Globus pallidus (tissue), 1 donor: Measurements from ENCODE around the gene PIH1D1.

Experiments used
- DNase-seq: peaks from one replicate; pipeline ENCODE4 v3.0.0-alpha.2; 2015; ENCODE audit warnings: low spot score

Gene PIH1D1

GRCh38 chr19:49420227-49420626 is 31.4 kb downstream of the PIH1D1 start:
- no peak for DNase-seq

- DNase-seq = no peak
Observed at GRCh38 chr19:49419173-49419572, 32.4 kb downstream of the PIH1D1 start.

DNA sequence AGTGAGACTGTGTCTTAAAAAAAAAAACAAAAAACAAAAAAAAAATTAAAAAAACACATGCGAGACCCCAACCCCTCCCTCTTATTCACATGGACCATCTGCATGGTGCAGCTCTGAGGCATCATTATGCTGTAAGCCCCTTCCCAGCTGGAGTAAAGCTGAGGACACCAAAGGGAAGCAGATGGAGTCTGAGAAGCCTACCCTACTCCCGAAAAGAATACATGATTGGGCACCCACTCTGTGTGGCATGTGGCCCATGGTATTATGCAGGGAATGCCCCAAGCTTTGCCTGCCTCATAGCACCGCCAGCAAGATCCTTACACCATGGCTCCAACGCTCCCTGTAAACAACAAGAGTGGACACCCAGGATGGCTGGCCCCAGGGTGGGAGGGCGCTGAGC is 33.1 kb downstream of the PIH1D1 start:
- no peak for DNase-seq

DNA sequence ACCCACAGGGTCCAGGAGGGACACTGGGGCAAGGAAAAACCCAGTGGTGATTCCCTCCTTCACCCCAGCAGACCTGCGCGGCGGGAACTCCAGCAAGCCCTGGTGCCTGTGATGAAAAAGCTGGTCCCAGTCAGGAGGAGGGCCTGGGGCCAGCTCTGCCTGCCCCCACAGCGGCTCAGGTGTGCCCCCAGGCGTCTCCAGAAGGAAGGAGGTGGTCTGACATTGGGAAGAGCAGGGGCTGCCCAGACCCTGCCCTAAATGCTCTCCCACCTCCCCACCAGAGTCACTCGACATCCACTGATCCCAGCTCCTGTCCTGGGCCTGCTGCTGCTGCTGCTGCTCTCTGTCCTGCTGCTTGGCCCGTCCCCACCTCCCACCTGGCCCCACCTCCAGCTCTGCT is 34.5 kb downstream of the PIH1D1 start:
- DNase-seq = no peak

DNA sequence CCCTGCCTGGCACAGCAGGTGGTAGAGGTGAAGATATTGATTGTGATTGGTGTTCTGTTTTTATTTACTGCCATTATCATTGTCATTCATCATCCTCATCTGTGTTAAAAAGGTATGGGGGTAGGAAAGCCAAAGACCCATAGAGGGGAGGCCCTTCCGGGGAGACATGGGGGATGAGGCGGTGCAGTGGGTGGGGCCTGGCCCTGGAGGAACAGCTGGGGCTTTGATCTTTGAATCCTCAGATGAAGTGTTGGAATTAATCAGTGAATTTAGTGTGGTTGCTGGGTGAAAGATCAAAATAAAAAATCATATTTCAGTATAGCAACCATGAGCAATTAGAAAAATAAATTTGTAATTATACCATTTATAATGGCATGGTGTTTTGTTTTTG is 35.8 kb downstream of the PIH1D1 start:
- no peak for DNase-seq

DNA sequence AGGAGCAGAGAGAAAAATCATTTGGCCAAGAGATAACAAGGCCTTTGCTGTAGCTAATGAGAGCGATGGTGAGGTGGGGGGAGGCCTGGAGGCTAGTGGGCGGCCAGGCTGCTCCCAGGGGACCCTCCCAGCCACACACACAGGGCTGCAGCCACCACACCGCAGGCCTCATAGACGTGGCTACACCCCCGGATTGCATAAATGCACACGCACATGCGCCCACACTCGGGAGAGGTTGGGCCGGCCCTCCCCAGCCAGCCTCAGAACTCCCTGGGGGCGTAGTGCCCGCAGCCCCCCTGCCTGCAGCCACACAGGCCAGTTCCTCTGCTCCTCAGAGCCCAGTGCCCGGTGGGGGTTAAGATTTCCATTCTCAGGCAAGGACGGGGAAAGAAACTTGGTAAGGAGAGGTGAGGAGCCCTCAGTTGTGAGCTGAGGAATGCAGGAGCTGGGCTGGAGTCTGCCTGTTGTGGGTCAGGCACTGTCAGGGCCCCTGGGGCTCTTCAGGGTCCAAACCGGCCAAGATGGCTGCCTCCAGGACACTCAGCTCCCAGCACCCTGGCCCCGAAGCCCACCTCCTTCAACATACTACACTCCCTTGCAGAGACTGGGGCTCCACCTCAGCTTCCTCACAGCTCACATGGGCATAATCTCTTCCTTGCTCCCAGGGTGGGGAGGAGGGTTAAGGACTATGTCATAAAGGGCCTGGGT is 36.4 kb downstream of the PIH1D1 start:
- no peak for DNase-seq

DNA sequence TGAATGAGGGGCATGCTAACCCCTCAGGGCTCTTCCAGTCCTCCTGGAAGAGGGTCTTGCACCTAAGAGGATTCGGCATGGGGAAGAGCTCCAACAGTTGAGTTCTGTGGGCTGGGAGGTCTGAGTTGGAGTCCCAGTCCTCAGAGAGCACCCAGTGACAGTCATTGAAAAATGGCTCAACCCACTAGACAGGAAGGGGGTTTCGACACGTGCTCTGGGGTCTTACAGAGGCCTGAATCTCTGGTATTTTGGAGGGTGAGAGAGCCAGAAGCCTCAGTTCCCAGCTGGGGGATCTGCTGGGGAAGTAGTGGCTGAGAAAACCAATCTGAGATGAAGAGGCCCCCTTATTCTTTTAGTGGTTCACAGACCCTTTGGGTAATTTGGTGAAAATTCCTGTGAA is 37.4 kb downstream of the PIH1D1 start:
- DNase-seq = no peak

- no peak for DNase-seq
Observed at GRCh38 chr19:49413348-49413747, 38.3 kb downstream of the PIH1D1 start.

DNA sequence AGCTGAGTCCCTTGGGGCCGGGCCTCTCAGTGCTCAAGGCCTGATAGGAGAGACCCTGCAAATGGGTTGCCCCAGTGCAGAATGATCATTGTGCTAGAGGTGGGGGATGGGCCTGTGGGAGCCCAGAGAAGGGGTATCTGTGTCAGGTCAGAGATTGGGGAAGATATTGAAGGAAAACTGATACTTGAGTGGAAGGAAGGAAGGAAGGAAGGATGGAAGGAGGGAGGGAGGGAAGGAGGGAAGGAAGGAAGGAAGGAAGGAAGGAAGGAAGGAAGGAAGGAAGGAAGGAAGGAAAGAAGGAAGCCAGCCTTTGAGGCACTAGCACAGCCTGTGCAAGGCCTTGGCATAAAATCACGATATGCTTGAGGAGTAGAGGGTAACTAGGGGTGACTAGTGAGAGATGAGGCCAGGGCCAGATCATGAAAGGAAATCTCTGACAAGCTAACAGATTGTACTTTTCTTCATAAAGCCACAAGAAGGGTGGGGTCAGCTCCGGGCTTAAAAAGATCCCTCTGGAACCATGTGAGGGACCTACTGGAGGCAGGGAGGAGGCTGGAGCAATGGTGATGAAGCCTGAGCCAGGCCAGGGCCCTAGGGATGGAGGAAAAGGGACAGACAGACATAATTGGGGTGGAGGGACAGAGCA is 39.8 kb downstream of the PIH1D1 start:
- DNase-seq = no peak

GRCh38 chr19:49409441-49410029 is 42.1 kb downstream of the PIH1D1 start:
- DNase-seq = no peak

DNA sequence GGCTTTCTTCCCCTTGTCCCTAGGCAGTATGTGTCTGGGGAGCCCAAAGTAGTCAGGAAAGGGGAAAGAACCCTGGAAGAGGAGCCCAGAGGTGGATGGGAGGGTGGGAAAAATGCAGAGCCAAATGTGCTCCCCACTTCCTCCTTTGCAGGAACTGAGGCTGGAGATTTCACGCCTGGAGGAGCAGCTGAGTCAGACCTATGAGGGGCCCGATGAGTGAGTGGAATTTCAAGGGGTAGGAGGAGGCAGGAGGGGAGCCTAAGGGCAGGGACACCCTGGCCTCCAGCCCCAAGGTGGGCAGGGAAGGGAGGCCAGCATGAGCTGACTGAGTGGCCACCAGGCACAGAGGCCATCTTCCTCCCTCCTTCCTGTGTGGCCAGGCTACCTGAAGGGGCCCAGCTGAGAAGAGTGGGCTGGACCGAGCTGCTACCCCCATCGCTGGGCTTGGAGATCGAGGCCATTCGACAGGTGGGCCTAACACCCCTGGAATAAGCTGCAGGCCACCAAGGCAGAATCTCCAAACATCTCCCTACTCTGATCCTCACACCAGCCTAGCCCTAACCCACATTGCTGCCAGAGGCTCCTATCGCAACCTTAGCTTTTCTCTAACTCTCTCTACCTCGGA is 42.7 kb downstream of the PIH1D1 start:
- no peak for DNase-seq

- no peak for DNase-seq
Observed at GRCh38 chr19:49407482-49408015, 44.1 kb downstream of the PIH1D1 start.

DNA sequence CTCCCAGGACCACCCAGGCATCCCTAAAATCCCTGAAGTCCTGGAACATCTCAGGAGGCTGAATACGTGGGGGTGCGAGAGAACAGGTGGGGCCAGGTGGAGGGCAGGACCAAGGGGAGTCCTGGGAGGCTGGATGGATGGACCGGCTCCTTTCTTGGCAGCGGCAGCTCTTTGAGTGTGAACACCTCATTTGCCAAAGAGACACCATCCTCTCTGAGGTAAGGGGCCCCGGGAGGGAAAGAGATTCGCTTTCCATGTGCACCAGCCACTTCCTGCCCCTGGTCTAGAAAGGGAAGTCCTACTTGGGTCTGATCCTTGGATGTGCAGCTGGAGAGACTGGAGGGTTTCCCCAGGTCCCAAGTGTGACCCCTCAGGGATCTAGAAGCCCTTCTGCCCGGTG is 44.5 kb downstream of the PIH1D1 start:
- DNase-seq = no peak

DNA sequence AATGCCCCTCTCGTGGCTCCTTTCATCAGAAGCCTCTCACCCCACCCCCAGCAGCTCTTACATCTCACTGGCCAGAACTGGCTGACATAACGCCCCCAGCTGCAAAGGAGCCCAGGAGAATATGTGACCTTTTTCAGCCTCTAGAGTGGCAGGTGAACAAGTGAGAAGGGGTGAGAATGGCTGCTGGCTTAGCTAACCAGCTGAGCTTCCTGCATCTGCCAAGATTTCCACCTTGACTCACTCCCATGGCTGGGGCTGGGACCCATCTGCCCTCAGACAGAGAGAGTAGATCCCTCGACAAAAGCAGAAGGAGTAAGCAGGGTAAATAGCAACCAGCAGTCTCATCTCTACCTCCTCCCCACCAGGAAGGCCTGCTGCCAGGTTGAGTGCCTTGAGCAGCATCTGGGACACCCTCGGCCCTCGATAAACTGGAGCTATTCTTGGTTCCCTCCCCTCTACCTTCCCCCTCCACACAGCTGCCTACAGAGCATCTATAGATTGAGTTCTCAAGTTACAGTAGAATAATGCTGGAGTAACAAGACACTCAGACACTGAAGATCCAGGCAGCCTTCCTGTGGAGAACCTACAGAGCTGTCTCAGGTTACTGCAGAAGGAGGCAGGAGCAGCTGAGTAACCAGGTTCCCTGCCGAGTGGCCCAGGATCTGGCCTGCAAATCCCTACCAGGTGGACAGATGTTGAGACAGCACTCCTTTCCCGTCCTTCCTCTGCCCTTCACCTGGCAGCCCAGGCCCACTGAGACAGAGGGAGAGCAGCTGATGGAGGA is 48.0 kb downstream of the PIH1D1 start:
- DNase-seq = no peak

GRCh38 chr19:49400029-49400428 is 51.6 kb downstream of the PIH1D1 start:
- no peak for DNase-seq

- no peak for DNase-seq
Observed at GRCh38 chr19:49398931-49399330, 52.7 kb downstream of the PIH1D1 start.

DNA sequence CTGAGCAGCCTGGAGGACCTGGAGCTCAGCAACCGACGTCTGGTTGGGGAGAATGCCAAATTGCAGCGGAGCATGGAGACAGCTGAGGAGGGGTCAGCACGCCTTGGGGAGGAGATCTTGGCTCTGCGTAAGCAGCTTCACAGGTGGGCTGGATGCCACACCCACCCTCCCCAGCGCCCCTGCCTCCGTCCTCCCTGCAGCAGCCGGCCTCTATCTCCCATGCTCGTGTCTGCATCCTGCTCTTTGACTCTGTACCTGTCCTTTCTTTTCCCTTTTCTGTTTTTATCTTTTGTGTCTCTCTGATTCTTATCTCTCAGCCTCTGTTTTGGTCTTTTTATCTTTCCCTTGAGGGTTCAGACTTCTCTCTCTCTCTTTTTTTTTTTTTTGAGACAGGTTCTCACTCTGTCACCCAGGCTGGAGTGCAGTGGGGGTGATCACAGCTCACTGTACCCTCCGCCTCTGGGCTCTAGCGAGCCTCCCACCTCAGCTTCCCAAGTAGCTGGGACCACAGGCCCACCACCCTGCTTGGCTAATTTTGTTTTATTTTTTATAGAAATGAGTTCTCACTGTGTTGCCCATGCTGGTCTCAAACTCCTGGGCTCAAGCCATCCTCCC is 53.5 kb downstream of the PIH1D1 start:
- no peak for DNase-seq

DNA sequence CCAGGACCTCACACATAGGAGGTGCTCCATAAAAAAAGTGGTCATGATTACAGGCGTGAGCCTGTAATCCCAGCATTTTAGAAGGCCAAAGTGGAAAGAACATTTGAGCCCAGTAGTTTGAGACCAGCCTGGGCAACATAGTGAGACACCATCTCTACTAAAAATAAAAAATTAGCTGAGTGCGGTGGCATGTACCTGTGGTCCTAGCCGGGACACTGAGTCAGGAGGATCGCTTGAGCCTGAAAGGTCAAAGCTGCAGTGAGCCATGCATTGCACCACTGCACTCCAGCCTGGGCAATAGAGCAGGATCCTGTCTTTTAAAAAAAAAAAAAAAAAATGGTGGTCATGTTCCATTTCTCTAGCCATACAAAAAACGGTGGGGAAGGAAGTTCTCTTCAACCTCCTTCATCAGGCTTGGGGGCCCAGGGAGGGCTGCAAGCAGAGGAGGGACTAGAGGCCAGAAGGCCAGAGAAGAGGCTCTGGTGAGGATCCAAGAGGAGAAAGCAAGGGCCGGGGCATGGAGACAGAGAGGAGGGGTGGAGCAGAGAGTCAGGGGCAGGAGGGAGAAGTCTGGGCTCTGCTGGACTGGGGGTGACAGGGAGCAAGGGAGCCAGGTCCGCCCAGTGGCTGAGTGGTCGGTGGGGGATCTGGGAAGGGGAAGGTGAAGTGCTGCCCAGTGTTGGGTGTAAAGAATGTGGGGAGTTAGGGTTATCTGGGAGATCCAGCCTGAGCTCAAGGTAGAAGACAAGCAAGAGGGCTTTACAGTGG is 54.7 kb downstream of the PIH1D1 start:
- no peak for DNase-seq
